Right lobe of liver (tissue), 6 donors: ENCODE data around the gene SDC4. TPM values are rescaled to one million over a fixed set of nuclear protein-coding genes. Genes with fewer than 3 reads are reported as not detected.

Experiments
- ATAC-seq, 4 donors: fragments of 200-7000 bp; cut with Tn5 transposase; one replicate each; pipeline ENCODE4 v1.9.1; 2020; ENCODE audit warnings: mild to moderate bottlenecking in 4 of 4, moderate library complexity in 4 of 4
- DNase-seq, 3 donors: peaks; one replicate each; pipeline ENCODE4 v3.0.0-alpha.2; 2020
- H3K27ac ChIP-seq, 3 donors: fragments of 200-600 bp; one replicate each; pipeline ENCODE4 v1.8.0; 2022
- H3K27me3 ChIP-seq, 2 donors: fragments of 200-600 bp; one replicate each; pipeline ENCODE4 v1.8.0; 2022
- H3K36me3 ChIP-seq, 4 donors: fragments of 200-600 bp; sonication (generic) in 1 of 4; one replicate each; pipeline versions ENCODE4 v1.5.1 to v1.8.0; 2017 to 2022; ENCODE audit warnings: control low read depth in 1 of 4
- H3K4me1 ChIP-seq, 4 donors: fragments of 200-600 bp; sonication (generic) in 1 of 4; one replicate each; pipeline versions ENCODE4 v1.5.1 to v1.8.0; 2017 to 2022; ENCODE audit warnings: control low read depth in 1 of 4
- H3K4me3 ChIP-seq, 3 donors: fragments of 200-600 bp; one replicate each; pipeline ENCODE4 v1.8.0; 2022
- H3K9me3 ChIP-seq, 4 donors: fragments of 200-600 bp; sonication (generic) in 1 of 4; one replicate each; pipeline versions ENCODE4 v1.5.1 to v1.8.0; 2017 to 2022; ENCODE audit warnings: control low read depth in 1 of 4
- POLR2A ChIP-seq: fragments of 450-650 bp; IDR thresholded peaks from one replicate; pipeline ENCODE4 v1.6.1; 2017; ENCODE audit warnings: antibody characterized with exemption, mild to moderate bottlenecking
- WGBS: methylation state at CpG from one replicate; pipeline ENCODE4 v1.1.6; 2018; ENCODE audit warnings: low coverage, low lambda C conversion rate; ENCODE audit not compliant: insufficient coverage; ENCODE audit errors: missing lambda C conversion rate; 5-methylcytosine and 5-hydroxymethylcytosine counted together
- intact Hi-C, 2 donors: fragments of 100-400 bp; cut with DNase I; formaldehyde crosslinking; loops; one replicate each; pipeline versions ENCODE4 v1.11.2 to v1.14.1; 2022
- total RNA-seq, 6 experiments: library from RNA; depleted of rRNA in 2 of 6; stranded (reverse); fragments of >200 nt in 2 of 6; fragmentation: NEBNext Ultra II Directional in 3 of 6; extraction: Animal tissue kit (Norgen Biotek cat#: 25700) in 3 of 6; gene quantifications; one replicate each; pipeline versions ENCODE4 v1.1.0 to v1.2.4, GENCODE V29; 2016 to 2023
- TF ChIP-seq, protein P1 (sequence below), 4 donors: fragments of 200-600 bp in 3 of 4; fragments of 450-650 bp in 1 of 4; IDR thresholded peaks; one replicate each; pipeline versions ENCODE4 v1.5.1 to v1.8.0; 2016 to 2022; ENCODE audit warnings: antibody characterized with exemption in 4 of 4, mild to moderate bottlenecking in 2 of 4
- donor health status: DM: no; HTN: yes; CAD: no.
- donor health status: DM: no; HTN: no; CAD: no.
- donor health status: DM: no; HTN: no; CAD: no.
- donor health status: DM: no; HTN: yes; CAD: no.
- donor health status: DM: no; HTN: yes; CAD: no.

The SDC4 gene
- total RNA-seq, 6 experiments from 2014 or later, result 84.3 to 373 (median 116) TPM

DNA sequence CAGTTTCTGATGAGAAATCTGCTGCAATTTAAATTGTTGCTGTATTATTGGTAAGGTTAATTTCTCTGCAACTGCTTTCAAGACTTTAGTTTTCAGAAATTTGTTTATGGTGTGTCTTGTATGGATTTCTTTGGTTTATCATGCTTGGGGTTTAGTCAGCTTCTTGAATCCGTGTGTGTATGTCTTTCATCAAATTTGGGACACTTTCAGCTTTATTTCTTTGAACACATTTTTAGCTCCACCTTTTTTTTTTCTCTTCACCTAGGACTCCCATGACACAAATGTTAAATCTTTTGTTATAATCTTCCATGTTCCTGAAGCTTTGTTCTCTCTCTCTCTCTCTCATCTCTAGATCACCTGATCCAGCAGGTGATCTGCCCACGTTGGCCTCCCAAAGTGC is 43.3 kb upstream of the SDC4 start:
- 60% methylated on average over 2 of the region's 2 CpGs for WGBS
- no peak for ATAC-seq
- Histone ChIP-seq H3K4me1 (no peaks in the 10 kb centered on the region), H3K27ac (no peak overlapping the region), H3K4me3 (no peak overlapping the region), H3K27me3 (no peaks in the 10 kb centered on the region), H3K36me3 (no peaks in the 10 kb centered on the region), H3K9me3 (no peaks in the 10 kb centered on the region)
- intact Hi-C loops, result no loop called here
- TF ChIP-seq, protein P1, sequence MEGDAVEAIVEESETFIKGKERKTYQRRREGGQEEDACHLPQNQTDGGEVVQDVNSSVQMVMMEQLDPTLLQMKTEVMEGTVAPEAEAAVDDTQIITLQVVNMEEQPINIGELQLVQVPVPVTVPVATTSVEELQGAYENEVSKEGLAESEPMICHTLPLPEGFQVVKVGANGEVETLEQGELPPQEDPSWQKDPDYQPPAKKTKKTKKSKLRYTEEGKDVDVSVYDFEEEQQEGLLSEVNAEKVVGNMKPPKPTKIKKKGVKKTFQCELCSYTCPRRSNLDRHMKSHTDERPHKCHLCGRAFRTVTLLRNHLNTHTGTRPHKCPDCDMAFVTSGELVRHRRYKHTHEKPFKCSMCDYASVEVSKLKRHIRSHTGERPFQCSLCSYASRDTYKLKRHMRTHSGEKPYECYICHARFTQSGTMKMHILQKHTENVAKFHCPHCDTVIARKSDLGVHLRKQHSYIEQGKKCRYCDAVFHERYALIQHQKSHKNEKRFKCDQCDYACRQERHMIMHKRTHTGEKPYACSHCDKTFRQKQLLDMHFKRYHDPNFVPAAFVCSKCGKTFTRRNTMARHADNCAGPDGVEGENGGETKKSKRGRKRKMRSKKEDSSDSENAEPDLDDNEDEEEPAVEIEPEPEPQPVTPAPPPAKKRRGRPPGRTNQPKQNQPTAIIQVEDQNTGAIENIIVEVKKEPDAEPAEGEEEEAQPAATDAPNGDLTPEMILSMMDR (IDR thresholded peaks at IDR 0.05), result no peak
- no peak for TF ChIP-seq POLR2A
- DNase-seq, result no peak

DNA sequence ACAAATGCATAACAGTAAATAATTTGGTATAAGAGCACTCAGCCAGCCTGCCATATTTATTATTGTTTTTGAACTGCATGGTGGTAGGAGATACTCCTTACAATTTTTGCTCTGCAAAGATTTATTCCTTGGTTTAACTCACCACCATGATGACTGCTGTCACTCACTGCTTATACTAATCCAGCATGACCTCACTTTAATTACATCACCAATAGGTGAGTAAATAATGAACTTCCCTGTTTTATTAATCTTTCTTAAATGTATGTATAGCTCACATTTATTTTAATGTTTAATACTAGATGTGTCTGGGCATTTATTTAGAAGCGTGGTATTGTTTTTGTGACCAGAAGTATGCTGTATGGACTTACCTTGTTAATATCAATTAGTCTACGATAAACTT is 42.7 kb upstream of the SDC4 start:
- WGBS, result 81% methylated on average over 2 of the region's 2 CpGs
- H3K27ac ChIP-seq, result no peak overlapping the region
- no peak for TF ChIP-seq POLR2A
- TF ChIP-seq, protein P1 (IDR thresholded peaks at IDR 0.05), result no peak
- no peak overlapping the region for H3K4me3 ChIP-seq
- H3K27me3 ChIP-seq, result no peaks in the 10 kb centered on the region
- H3K36me3 ChIP-seq, result no peaks in the 10 kb centered on the region
- intact Hi-C loops, result no loop called here
- no peak for DNase-seq
- no peaks in the 10 kb centered on the region for H3K9me3 ChIP-seq
- no peak for ATAC-seq
- no peaks in the 10 kb centered on the region for H3K4me1 ChIP-seq

DNA sequence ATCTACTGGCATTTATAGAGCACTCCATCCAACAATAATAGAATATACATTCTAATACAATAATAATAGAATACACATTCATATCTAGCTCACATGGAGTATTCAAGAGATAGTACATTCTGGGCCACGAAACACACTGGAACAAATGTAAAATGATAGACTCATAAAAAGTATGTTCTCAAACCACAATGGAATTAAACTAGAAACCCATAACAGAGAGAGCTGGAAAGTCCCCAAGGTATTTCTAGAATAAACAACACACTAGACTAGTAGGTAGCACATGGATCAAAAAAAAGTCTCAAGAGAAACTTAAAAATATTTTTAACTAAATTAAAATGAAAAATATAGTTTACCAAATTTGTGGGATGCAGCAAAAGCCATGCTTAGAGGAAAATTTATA is 39.0 kb upstream of the SDC4 start:
- TF ChIP-seq POLR2A, result no peak
- TF ChIP-seq, protein P1 (IDR thresholded peaks at IDR 0.05), result no peak
- intact Hi-C loops, result no loop called here
- 80% methylated on average over 1 of the region's 1 CpG for WGBS

DNA sequence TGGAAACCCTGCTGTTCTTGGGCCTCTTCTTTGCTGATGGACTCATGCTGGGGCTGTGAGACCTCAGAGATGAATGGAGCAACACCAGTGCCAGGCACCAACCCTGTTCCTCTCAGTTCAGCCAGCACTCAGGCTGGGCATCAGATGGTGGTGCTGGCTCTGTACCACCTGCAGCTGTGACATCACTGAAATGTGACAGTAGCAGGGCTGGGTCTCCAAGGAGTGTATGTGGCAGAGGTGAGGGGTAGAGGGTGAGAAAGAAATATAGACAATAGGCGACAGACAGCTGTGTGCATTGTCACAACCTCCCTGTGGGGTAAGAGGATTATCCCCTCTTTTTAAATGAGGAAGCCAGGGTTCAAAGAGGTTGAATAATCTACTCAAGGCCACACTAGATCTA is 30.0 kb upstream of the SDC4 start, which contains the start of gene TP53TG5:
TSS of gene TP53TG5 (minus strand) at position 135 of the 400 bp plus-strand sequence. CDS start at position 46, 89 bp downstream.
- Histone ChIP-seq H3K4me3 (no peak within 1 kb of the TSS), H3K9me3 (no peaks in the 10 kb centered on the region), H3K36me3 (no peaks in the 10 kb centered on the region), H3K27me3 (no peaks in the 10 kb centered on the region), H3K4me1 (peaks cover 0 to 3% (median 1%) of the 10 kb centered on the region in 4 donors), H3K27ac (no peak within 1 kb of the TSS)
- TF ChIP-seq, protein P1 (IDR thresholded peaks at IDR 0.05), result no peak
- no peak for TF ChIP-seq POLR2A
- DNase-seq (no peak), ATAC-seq (no peak)
- intact Hi-C loops, result loop anchor here (10.0 kb wide), 2 partner anchors 47 to 67 kb away; no protein-coding TSS in a partner anchor
- no CpG with 5 or more reads among the region's 1 CpG for WGBS

More for the DNA sequence above, 39.0 kb upstream of the SDC4 start:
- Histone ChIP-seq H3K4me3 (no peak overlapping the region), H3K4me1 (no peaks in the 10 kb centered on the region), H3K27ac (no peak overlapping the region), H3K27me3 (no peaks in the 10 kb centered on the region), H3K36me3 (no peaks in the 10 kb centered on the region), H3K9me3 (no peaks in the 10 kb centered on the region)
- DNase-seq (no peak), ATAC-seq (no peak)

DNA sequence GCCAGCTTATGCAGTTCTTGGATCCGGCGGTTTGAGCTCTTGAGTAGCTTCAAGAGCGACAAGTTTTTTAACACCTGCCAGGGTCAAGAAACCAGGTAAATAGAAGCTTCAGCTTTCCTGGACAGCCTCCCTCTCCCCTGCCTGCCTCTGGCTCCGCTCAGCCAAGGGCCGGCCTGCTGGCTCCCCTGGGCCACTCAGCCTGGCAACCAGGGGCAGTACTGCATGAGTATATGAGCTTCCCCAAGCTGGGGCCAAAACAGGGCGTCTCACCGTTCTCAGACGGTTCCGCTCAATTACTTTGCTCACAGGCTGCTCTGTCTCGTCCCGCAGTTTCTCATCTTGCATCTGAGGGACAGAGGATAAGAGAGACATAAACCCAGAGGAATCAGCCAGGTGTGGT is 29.0 kb upstream of the SDC4 start:
- H3K27me3 ChIP-seq, result no peaks in the 10 kb centered on the region
- no peak overlapping the region for H3K4me3 ChIP-seq
- H3K36me3 ChIP-seq, result no peaks in the 10 kb centered on the region
- intact Hi-C loops, result loop anchor here (10.0 kb wide), 2 partner anchors 48 to 68 kb away; no protein-coding TSS in a partner anchor
- WGBS, result 96% methylated on average over 3 of the region's 11 CpGs
- no peaks in the 10 kb centered on the region for H3K9me3 ChIP-seq
- no peak for DNase-seq
- H3K27ac ChIP-seq, result no peak overlapping the region
- ATAC-seq, result no peak
- H3K4me1 ChIP-seq, result peaks cover 0 to 7% (median 3%) of the 10 kb centered on the region in 4 donors
- TF ChIP-seq, protein P1 (IDR thresholded peaks at IDR 0.05), result no peak
- no peak for TF ChIP-seq POLR2A
